IPS DF 4.7 (cell line): ENCODE data around the gene PCARE.

Experiments used
- DNase-seq: peaks from one replicate; pipeline ENCODE4 v3.0.0-alpha.2; 2013; ENCODE audit warnings: low spot score; ENCODE audit errors: extremely low read depth

PCARE gene

DNA sequence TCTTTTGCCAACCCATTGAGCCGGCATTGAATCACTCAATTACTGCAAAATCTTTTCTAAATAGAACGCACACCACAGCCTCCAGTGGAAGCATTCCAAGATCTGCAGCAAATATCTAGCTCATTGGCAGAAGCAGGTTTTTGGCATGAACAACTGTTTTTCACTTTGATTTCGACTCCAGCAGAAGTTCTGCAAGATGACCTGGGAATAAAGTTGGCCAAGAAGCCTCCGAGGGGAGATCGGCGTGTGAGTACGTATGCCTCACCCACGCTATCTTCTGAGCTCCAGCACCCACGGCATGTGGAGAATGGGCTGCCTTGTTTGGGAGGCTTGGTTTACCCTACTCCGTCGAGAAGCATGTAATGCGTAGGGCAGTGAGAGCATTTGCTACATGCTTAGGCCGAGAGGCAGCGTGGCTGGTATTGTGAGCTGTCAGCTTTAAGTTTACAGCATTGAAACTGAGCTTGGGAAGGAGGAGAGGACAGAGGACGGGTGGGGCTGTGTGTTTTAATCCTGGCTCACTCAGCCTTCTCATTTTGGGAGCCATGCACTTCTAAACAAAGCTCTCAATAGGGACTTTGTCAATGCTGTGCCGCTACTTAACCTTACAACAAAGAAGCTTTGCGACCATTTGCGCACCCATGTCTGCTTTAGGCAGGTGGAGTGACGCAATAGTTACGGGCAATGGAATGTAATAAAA, 10.5 kb downstream of the PCARE start:
- DNase-seq = no peak

DNA sequence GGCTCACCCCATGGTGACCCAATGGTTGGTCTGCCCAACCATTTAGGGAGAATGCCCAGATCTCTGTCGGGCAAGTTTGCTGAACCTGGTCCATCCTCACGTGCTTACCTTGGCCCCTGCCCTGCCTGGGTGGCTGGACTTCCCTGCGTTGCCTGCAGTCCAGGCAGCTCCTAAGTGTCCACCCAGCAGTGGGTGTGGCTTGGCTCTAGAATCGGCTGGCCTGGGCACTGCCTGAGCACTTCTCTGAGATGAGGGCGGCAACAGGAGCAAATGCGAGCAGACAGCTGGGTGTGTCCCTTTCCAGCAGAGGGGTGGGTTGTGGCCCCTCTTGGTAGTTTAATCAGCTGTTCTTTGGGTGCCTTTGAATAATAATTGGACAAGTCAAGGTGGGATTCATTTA, 11.3 kb downstream of the PCARE start:
- DNase-seq = no peak

DNA sequence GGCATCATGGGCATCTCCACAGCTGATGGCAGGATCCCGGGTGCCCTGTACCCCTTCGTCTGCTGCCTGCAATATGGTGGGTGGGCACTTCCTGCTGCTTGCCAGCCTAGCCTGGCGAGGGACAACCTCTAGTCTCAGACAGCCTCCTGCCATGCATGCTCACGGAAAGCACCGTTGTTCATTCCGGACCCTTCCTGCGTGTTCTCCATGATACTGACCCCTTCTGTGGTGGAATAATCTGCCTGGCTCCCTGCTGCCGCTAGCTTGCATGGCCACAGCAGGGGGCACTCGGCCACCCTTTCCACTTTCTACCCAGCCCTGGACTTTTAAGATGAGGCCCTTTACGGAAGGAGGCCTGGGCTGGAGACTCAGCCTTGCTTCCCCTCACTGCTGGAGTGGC, 12.0 kb downstream of the PCARE start:
- DNase-seq = no peak

DNA sequence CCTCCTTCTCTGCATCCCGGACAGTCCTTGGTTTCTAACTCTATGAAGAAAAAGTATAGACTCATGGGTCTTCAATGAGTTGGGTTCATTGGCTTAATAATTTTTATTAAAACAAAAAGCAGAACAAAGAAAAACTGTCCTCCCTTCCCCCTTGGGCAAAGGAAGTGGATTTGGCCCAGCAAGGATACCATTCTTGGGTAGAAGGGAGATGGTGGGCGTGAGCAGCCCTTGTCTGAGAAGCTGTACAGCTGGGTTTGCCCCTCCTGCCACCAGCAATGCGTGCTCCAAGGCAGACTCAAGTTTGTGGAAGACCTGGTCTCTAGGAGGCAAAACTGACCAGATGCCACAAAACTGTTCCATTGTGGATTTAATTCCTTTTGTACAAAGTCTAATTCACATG, 12.7 kb downstream of the PCARE start:
- DNase-seq = no peak

DNA sequence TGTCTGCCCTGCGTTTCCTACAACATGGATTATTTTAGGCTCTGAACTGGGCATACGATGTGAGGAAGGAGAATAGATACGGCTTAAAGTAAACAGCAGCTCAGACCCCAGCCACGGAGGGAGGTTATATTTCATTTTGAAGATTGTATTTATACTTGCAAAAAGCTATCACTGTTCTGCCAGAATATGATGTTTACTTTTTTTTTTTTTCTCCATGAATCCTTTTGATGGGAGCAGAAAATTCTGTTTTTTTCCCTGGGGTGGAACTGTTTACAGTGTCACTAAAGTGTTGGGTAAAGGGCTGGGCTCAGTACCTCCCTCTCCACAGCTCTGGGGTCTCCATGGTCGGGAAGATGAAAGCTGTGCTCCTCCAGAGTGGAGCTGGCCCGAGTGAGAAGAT, 13.1 kb downstream of the PCARE start:
- DNase-seq = no peak

DNA sequence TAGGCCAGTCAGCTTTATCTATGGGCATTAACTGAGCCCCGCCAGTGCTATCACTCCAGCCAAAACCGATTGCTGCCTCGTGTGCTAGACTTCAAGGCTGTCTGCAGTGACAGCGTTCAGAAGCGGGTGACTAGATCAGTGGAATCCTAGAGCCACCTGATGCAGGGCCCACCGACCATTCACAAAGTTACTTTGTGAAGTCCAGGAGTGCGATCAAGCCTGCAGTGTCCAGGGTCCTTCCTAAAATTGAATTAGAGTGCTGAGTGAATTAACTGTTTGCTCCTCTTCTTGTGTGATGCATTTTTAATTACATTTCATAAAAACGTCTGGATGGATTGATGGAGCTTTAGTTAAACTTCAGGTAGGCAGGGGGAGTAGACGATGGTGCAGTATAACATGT, 13.9 kb downstream of the PCARE start:
- DNase-seq = no peak

DNA sequence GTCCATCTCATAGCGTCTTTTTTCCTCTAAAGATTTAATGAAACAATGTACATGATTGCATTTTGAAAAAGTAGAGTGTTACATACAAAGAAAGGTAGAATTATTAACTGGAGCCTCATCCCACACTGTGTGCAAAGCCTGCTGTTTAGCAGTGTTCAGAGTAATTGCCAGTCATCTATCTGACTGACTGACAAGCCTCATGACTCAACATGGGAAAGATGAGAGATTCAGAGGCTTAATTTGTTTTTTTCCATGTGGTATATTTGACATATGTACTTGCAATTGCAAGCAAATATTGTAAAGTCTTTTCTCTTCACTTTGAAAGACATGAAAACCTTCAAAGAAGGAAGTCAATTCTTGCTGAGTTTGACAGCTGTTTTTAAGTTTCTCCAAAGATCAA, 14.7 kb downstream of the PCARE start:
- DNase-seq = no peak

DNA sequence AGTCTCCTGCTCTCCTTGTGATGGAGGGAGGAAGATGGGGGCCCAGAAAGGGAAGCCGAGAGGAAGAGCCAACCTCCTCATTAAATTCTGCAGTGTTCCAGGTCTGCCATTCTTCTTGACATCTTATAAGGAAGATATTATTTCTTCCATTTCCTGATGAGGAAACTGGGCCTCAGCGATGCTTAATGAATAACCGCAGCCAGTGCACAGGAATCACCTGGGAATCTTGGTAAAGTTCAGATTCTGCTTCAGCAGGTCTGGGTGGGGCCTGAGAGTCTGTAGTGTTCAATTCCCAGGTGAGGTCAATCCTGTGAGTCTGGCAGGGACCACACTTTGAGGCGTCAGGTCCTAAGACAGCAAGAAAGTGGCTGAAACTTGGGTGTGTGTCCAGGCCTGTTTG, 17.3 kb downstream of the PCARE start:
- DNase-seq = no peak

DNA sequence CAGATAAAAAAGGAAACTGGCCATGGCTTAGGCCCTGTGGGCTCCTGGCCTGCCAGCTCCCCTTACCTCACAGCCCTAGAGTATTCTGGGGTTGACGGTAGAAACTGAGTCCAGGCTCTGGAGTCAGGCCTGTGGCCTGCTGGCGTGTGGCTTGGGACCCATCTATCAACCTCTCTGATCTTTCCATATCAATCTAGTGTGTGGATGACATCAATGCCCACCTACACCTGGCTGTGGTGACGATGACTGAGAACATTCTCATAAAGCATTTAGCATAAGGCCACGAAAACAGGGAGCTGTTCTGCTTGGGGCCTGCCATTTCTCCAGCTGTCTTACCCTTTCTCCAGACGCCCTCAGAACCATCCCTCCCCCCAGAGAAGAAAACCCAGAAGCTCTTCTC, 17.9 kb downstream of the PCARE start:
- no peak for DNase-seq

DNA sequence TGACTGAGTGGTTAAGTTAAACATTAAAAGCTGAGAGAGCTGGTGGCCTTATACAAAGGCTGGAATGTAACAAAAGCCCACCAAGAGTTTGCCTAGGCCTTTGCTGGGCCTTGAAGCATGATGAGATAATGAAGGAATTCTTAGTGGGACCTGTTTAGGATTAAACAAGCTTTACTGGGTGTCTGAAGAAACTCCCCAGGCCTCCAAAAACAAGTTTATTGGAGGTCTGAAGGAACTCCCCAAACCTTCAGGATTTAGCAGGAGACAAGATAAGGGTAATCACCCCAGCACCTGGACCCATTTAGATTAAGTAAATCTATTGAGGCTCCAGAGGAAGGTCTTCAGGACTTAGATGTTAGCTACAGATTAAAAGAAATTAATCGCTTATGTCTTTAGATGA, 18.7 kb downstream of the PCARE start:
- no peak for DNase-seq

DNA sequence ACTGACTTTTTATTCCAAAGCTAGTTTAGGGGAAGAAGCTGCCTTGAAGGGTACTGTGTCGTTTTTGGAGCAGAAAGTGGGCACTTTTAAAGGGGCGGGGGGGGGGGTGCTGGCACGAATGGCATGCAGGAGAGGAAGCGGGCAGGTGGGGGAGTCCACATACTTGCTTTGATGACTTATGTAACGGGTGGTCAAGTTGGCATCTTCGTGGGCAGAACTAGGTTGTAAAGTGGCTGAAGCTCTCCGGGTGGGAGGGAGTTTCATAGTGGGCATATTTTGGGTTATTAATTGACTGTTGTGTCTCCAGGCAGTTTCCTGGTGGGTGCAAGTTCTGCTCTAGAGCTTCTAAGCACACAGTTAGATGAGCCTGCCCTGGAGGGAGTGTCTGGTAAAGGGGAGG, 19.9 kb downstream of the PCARE start:
- DNase-seq = no peak

DNA sequence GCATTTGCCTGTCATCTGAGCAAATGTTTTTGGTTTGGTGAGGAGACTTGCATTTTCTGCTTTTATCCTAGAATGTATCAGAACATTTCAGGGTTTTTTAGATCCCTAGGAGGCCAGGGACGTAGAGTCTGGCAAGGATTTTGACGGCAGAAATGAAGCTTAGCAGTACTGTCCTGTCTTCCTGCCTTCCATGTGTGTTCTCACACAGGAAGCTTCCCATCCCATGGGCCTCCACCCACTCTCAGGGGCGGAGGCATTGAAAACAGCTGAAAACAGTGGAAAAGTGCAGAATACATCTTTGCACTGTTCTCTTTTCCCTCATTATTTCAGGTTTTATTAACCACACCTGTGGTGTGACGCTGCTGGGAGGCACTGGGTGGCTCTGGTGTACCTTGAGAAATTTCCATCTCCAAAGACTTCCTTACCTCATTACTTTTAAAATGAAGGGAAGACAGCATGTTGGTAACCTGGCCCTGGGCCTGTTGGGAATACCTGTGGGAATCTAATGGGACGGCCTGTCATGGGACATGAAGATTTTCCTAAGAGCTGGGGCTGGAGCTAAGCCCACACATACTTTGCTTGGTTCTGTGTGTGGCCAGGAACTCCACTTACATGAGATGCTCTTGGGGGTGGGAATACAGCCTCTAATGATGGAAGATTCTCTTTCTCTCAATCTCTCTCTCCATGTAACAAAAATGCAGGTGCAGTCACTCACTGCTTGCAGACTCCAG, 20.5 kb downstream of the PCARE start:
- no peak for DNase-seq

DNA sequence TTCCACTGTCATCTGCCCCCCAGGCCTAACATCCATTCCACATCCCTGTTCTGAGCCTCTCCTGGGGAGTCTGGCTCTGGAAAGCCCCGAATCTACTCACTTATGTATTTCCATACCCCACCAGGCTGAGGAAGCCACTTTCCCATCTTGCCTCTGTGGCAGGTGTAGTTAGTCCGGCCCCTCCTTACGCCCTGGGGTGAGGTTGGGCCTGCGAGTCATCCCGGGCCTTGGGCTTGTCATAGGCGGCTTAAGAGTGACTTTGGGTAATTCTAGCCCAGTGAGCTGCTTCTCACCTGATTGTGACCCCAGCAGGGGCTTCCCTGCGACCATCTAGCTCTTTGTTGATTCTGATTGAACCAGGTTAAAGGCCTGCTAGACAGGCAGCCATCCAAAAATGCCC, 21.1 kb downstream of the PCARE start:
- no peak for DNase-seq

DNA sequence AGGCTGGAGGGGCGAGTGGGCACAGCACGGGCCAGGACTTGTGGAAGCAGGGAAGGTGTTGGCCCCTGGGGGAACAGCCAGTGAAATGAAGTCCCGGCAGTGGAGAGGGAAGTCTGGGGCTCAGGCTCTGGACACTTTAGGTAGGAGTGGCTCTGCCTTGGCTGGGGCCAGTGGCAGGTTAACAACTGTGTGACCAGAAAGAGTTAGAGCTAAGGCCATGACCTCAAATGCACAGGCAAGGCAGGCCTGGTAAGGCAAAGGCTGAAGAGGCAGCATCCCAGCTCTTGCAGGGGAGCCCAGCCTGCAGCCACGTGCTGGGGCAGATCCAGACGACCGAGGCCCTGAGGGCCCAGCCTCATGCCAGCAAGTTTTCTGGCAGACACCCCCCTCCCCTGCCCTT, 21.5 kb downstream of the PCARE start:
- DNase-seq = no peak

DNA sequence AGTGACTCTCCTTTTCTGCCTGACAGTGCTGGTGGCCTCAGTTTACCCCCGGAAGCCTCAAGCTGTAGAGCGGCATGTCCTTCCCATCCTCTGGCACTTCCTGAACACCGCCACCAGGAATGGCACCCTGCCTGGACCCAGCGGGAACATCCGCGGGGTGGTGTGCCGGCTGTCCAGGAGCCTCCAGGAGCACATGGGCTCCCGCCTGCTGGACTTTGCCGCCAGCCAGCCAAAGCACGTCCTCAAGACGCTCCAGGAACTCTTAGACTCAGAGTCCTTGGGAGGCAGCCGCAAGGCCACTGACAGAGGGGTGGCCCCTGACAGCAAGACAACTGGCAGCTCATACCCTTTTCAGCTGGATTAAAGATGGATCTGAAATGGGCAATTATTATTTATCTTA, 22.6 kb downstream of the PCARE start:
- DNase-seq = no peak

DNA sequence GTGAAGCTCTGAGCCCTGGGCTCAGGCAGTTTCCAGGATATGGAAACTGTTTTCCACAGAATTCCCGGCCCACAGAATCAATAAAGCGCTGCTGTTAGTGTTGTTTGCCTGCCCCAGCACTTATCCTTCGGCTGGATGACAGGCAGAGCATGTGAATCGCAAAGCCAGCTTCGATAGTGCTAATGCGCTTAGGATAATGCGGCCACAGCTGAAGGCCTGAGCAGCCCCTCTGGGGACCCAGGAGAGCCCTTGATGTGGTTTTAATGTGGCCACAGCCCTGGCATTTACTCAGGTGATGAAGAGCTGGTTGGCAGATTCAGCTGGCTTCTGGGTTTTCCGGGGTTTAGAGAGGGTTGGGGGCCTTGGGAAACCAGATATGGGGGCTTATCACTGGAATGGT, 23.7 kb downstream of the PCARE start:
- DNase-seq = no peak

DNA sequence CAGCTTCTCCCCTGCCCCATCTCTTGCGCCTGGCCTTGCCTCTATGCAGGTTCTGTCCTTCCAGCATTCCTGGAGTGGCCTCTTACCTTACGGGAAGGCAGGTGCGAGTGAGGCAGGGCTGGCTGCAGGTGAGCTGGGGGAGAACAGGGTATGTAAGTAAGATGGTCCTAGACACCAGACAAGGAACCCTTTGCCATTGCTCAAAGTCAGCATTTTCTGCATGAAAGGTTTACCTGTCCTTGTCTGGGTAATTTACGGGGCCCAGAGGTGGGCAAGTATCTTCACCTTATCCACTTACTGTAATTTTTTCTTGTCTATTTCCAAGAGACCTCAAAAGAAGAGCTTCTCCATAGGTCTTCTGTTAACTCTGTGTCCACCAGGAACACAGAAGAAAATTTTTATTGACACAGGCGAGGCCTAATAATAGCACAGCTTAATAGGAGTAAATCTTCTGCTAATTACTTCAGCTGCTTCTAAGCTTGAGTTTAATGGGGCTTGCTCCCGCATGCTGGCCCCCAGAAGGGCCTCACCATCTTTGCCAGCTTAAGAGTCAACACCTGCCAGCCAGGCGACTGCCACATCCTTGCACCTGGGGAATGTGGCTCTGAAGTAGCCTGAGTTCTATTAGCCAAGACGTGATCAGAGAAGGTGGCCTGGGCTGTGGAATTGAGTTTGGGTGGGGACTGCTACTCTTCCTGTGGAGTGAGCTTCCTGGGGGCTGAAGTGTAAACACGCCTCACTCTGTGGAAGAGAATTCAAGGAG, 27.1 kb downstream of the PCARE start:
- DNase-seq = no peak

DNA sequence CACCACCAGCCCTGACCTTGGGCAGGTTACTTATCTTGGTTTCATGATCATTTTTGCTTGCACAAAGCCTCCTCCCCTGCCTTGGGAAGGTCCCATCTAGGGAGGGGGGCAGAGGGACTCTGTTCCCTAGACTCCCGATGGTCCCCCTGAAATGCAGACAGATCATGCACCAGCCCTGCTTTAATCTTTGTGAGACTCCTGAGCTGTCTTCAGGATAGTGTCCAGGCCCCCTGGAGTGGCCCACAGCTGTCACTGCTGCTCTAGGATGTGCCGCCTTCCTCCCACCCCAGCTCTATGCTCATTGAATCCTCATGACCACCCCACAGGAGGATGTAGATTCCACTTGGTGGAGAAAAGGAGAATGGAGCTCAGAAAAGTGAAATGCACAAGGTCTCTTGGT, 28.0 kb downstream of the PCARE start:
- no peak for DNase-seq

DNA sequence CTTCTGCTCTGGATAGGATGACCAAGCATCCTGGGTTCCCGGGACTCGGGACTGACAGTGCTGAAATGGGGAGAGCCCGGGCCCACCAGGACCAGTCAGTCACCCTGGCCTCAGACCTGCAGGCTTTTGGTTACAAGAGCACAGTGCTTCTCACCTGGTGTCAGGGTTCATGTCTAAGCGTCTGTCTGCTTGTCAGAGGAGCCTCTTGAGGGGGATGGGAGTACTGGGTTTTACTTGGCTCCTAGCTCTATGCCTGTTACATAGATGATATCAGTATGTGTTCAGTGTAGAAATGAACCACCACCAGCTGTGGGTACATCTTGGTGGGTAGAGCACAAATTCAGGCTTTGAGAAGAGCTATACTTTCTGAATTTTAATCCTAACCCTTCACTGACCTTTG, 29.9 kb downstream of the PCARE start:
- DNase-seq = no peak

DNA sequence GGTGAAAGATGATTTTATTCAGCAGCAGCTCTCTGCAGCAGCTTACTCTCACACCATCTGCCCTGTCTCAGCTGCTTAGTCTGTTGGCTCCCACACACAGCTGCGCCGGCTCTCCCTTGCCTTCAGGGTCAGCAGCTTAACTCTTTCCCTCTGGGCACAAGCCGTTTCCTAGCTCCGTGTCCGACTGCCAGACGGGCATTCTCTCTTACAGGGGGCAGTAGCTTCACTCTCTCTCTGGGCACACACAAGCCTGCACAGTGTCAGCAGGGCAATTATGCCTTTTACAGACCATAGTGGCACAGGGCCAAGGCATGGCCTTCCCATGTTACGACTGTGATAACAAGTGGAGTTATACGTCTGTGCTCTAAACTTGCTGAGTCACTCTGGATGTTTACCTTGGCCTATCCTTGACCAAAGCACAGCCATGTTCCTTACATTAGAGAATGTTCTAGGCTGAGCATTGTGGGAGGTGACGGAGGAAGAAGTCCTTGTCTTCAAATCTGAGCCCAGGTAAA, 31.7 kb downstream of the PCARE start:
- DNase-seq = no peak

DNA sequence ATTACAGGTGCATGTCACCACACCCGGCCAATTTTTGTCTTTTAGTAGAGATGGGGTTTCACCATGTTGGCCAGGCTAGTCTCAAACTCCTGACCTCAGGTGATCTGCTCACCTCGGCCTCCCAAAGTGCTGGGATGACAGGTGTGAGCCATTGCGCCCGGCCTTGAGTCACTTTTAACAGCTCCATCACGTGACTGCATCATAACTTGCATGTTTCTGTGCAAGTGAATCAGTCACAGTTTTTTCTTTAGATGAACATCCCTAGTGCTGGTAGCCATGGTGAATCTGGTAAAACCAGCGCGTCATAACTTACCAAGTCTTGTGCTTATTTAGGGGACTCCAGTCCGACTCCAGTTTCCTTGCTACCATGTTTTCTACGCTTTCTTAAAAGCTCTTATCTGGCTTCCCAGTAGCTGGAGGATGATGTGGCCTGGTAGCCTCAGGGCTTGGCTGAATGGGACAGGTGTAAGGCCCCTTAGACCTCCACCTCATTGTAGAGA, 33.1 kb downstream of the PCARE start:
- no peak for DNase-seq

DNA sequence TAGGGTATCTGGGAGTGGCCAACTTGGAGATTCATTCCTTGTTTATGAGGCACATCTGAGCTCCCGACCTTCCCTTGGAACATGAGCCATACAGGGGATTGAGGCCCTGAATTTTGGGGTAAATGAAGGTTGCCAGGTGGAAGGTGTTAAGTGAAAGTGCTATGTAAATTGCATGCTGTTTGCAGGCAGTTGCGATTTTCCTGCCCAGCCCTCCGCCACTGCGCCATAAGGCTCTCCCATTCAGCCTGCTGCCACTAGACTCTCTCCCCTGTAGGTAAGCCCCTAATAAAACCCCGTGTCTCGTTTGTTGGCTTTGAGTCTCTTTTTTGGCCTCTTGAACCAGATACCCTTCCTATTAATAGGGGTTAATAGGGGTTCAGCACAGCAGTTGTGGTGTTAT, 33.8 kb downstream of the PCARE start:
- DNase-seq = no peak
